ENCODE measurements around the gene IMMP2L. TPM values are rescaled to one million over a fixed set of nuclear protein-coding genes. Genes with fewer than 3 reads are reported as not detected.

The IMMP2L gene
- total RNA-seq, 1 donor from 2014 or later = 16.7 TPM

GRCh38 chr7:111405621-111406020 lies 156.7 kb downstream of the IMMP2L start:
- no peak for DNase-seq
- intact Hi-C loops (cut with micrococcal nuclease) = no loop called here
- Mint-ChIP-seq H3K27me3 (no peaks in the 10 kb centered on the region), H3K36me3 (ENCODE audit: low read depth) (no peaks in the 10 kb centered on the region), H3K9me3 (no peaks in the 10 kb centered on the region), H3K4me3 (no peak overlapping the region), H3K27ac (no peak overlapping the region), H3K4me1 (no peaks in the 10 kb centered on the region)

- Mint-ChIP-seq H3K27ac (no peak overlapping the region), H3K27me3 (no peaks in the 10 kb centered on the region), H3K36me3 (ENCODE audit: low read depth) (no peaks in the 10 kb centered on the region), H3K4me3 (no peak overlapping the region), H3K9me3 (no peaks in the 10 kb centered on the region), H3K4me1 (no peaks in the 10 kb centered on the region)
- intact Hi-C loops (cut with micrococcal nuclease) = no loop called here
- DNase-seq = no peak
Measured at GRCh38 chr7:111401516-111401915, 160.8 kb downstream of the IMMP2L start.

GRCh38 chr7:111400088-111400487 lies 162.2 kb downstream of the IMMP2L start:
- Mint-ChIP-seq H3K27ac (no peak overlapping the region), H3K36me3 (ENCODE audit: low read depth) (no peaks in the 10 kb centered on the region), H3K4me1 (no peaks in the 10 kb centered on the region), H3K27me3 (no peaks in the 10 kb centered on the region), H3K4me3 (no peak overlapping the region), H3K9me3 (no peaks in the 10 kb centered on the region)
- DNase-seq = no peak
- intact Hi-C loops (cut with micrococcal nuclease) = no loop called here

GRCh38 chr7:111394891-111395290 lies 167.4 kb downstream of the IMMP2L start:
- intact Hi-C loops (cut with micrococcal nuclease) = no loop called here
- H3K9me3 Mint-ChIP-seq = no peaks in the 10 kb centered on the region
- DNase-seq = no peak
- H3K4me3 Mint-ChIP-seq = no peak overlapping the region
- H3K27ac Mint-ChIP-seq = no peak overlapping the region
- H3K27me3 Mint-ChIP-seq = no peaks in the 10 kb centered on the region
- no peaks in the 10 kb centered on the region for H3K4me1 Mint-ChIP-seq
- no peaks in the 10 kb centered on the region for H3K36me3 Mint-ChIP-seq (ENCODE audit: low read depth)

- Mint-ChIP-seq H3K36me3 (ENCODE audit: low read depth) (no peaks in the 10 kb centered on the region), H3K4me1 (no peaks in the 10 kb centered on the region), H3K9me3 (no peaks in the 10 kb centered on the region), H3K27me3 (no peaks in the 10 kb centered on the region), H3K27ac (no peak overlapping the region), H3K4me3 (no peak overlapping the region)
- no peak for DNase-seq
- intact Hi-C loops (cut with micrococcal nuclease) = no loop called here
Measured at GRCh38 chr7:111393011-111393754, 169.1 kb downstream of the IMMP2L start.

GRCh38 chr7:111392294-111392693 lies 170.0 kb downstream of the IMMP2L start:
- intact Hi-C loops (cut with micrococcal nuclease) = no loop called here
- H3K27ac Mint-ChIP-seq = no peak overlapping the region
- H3K9me3 Mint-ChIP-seq = no peaks in the 10 kb centered on the region

GRCh38 chr7:111390000-111390399 lies 172.3 kb downstream of the IMMP2L start:
- no peak overlapping the region for H3K27ac Mint-ChIP-seq
- no peaks in the 10 kb centered on the region for H3K27me3 Mint-ChIP-seq
- intact Hi-C loops (cut with micrococcal nuclease) = no loop called here
- no peaks in the 10 kb centered on the region for H3K9me3 Mint-ChIP-seq
- no peak for DNase-seq
- no peak overlapping the region for H3K4me3 Mint-ChIP-seq
- no peaks in the 10 kb centered on the region for H3K36me3 Mint-ChIP-seq (ENCODE audit: low read depth)
- no peaks in the 10 kb centered on the region for H3K4me1 Mint-ChIP-seq

More at GRCh38 chr7:111392294-111392693, 170.0 kb downstream of the IMMP2L start:
- Mint-ChIP-seq H3K36me3 (ENCODE audit: low read depth) (no peaks in the 10 kb centered on the region), H3K4me3 (no peak overlapping the region), H3K27me3 (no peaks in the 10 kb centered on the region), H3K4me1 (no peaks in the 10 kb centered on the region)
- DNase-seq = no peak

GRCh38 chr7:111388912-111389311 lies 173.4 kb downstream of the IMMP2L start:
- H3K4me1 Mint-ChIP-seq = no peaks in the 10 kb centered on the region
- intact Hi-C loops (cut with micrococcal nuclease) = no loop called here

GRCh38 chr7:111388016-111388415 lies 174.3 kb downstream of the IMMP2L start:
- intact Hi-C loops (cut with micrococcal nuclease) = no loop called here
- no peaks in the 10 kb centered on the region for H3K36me3 Mint-ChIP-seq (ENCODE audit: low read depth)

More at GRCh38 chr7:111388912-111389311, 173.4 kb downstream of the IMMP2L start:
- H3K9me3 Mint-ChIP-seq = no peaks in the 10 kb centered on the region
- H3K27me3 Mint-ChIP-seq = no peaks in the 10 kb centered on the region
- no peak overlapping the region for H3K4me3 Mint-ChIP-seq
- H3K27ac Mint-ChIP-seq = no peak overlapping the region
- no peaks in the 10 kb centered on the region for H3K36me3 Mint-ChIP-seq (ENCODE audit: low read depth)
- DNase-seq = no peak

GRCh38 chr7:111384065-111384891 lies 178.0 kb downstream of the IMMP2L start:
- Mint-ChIP-seq H3K27ac (no peak overlapping the region), H3K9me3 (no peaks in the 10 kb centered on the region), H3K27me3 (no peaks in the 10 kb centered on the region), H3K36me3 (ENCODE audit: low read depth) (no peaks in the 10 kb centered on the region), H3K4me3 (no peak overlapping the region), H3K4me1 (no peaks in the 10 kb centered on the region)
- intact Hi-C loops (cut with micrococcal nuclease) = no loop called here
- DNase-seq = no peak

More at GRCh38 chr7:111388016-111388415, 174.3 kb downstream of the IMMP2L start:
- Mint-ChIP-seq H3K27ac (no peak overlapping the region), H3K4me3 (no peak overlapping the region), H3K9me3 (no peaks in the 10 kb centered on the region), H3K27me3 (no peaks in the 10 kb centered on the region), H3K4me1 (no peaks in the 10 kb centered on the region)
- DNase-seq = no peak

- no peak overlapping the region for H3K27ac Mint-ChIP-seq
- no peaks in the 10 kb centered on the region for H3K9me3 Mint-ChIP-seq
- no peak for DNase-seq
- no peaks in the 10 kb centered on the region for H3K4me1 Mint-ChIP-seq
- intact Hi-C loops (cut with micrococcal nuclease) = no loop called here
- no peaks in the 10 kb centered on the region for H3K27me3 Mint-ChIP-seq
- no peak overlapping the region for H3K4me3 Mint-ChIP-seq
- no peaks in the 10 kb centered on the region for H3K36me3 Mint-ChIP-seq (ENCODE audit: low read depth)
Measured at GRCh38 chr7:111383133-111383532, 179.2 kb downstream of the IMMP2L start.

GRCh38 chr7:111381590-111381989 lies 180.7 kb downstream of the IMMP2L start:
- intact Hi-C loops (cut with micrococcal nuclease) = no loop called here
- H3K36me3 Mint-ChIP-seq (ENCODE audit: low read depth) = no peaks in the 10 kb centered on the region
- no peaks in the 10 kb centered on the region for H3K4me1 Mint-ChIP-seq
- no peak overlapping the region for H3K27ac Mint-ChIP-seq
- DNase-seq = no peak
- no peaks in the 10 kb centered on the region for H3K27me3 Mint-ChIP-seq
- no peaks in the 10 kb centered on the region for H3K9me3 Mint-ChIP-seq
- no peak overlapping the region for H3K4me3 Mint-ChIP-seq

GRCh38 chr7:111380945-111381344 lies 181.3 kb downstream of the IMMP2L start:
- intact Hi-C loops (cut with micrococcal nuclease) = no loop called here
- Mint-ChIP-seq H3K4me3 (no peak overlapping the region), H3K4me1 (no peaks in the 10 kb centered on the region), H3K27ac (no peak overlapping the region), H3K9me3 (no peaks in the 10 kb centered on the region), H3K27me3 (no peaks in the 10 kb centered on the region), H3K36me3 (ENCODE audit: low read depth) (no peaks in the 10 kb centered on the region)
- no peak for DNase-seq

GRCh38 chr7:111374027-111374426 lies 188.3 kb downstream of the IMMP2L start:
- Mint-ChIP-seq H3K27ac (no peak overlapping the region), H3K4me3 (no peak overlapping the region), H3K4me1 (no peaks in the 10 kb centered on the region), H3K36me3 (ENCODE audit: low read depth) (no peaks in the 10 kb centered on the region), H3K27me3 (no peaks in the 10 kb centered on the region), H3K9me3 (no peaks in the 10 kb centered on the region)
- DNase-seq = no peak
- intact Hi-C loops (cut with micrococcal nuclease) = no loop called here

All from activated CD4-positive, alpha-beta T cell treated with anti-CD3 and anti-CD28 coated beads, Interleukin-2, amount 10 ng/mL, durations not matched to agents 24 days and 14 days (primary cell).